GM12878 (cell line): ENCODE data around the gene LYPD8. TPM values are rescaled to one million over a fixed set of nuclear protein-coding genes. Genes with fewer than 3 reads are reported as not detected.

Experiments used
- BCL11A ChIP-seq: IDR thresholded peaks from 2 replicates; pipeline ENCODE4 v1.6.1; 2011; ENCODE audit warnings: low read depth, low read length
- CBX5 ChIP-seq: sonication (generic); IDR thresholded peaks from 2 replicates; pipeline ENCODE4 v1.6.1; 2016; ENCODE audit warnings: low read depth, moderate library complexity, mild to moderate bottlenecking, inconsistent platforms
- CREM ChIP-seq: IDR thresholded peaks from 2 replicates; pipeline ENCODE4 v1.6.1; 2014; ENCODE audit warnings: antibody characterized with exemption, low read depth
- E2F8 ChIP-seq: fragments of 450-650 bp; IDR thresholded peaks from 2 replicates; pipeline ENCODE4 v1.6.1; 2018; ENCODE audit warnings: mild to moderate bottlenecking, low read depth, moderate library complexity; ENCODE audit not compliant: partially characterized antibody
- MYC ChIP-seq: IDR thresholded peaks from 2 replicates; pipeline ENCODE4 v1.6.1; 2011; ENCODE audit warnings: mild to moderate bottlenecking, low read length, moderate library complexity, inconsistent platforms; ENCODE audit not compliant: insufficient read depth, insufficient replicate concordance, insufficient read length, severe bottlenecking
- SREBF2 ChIP-seq: IDR thresholded peaks from 2 replicates; pipeline ENCODE4 v1.6.1; 2012; ENCODE audit warnings: mild to moderate bottlenecking, low read length
- SUPT20H ChIP-seq: IDR thresholded peaks from 2 replicates; pipeline ENCODE4 v1.6.1; 2011; ENCODE audit warnings: low read depth, mild to moderate bottlenecking, low read length, moderate library complexity, borderline replicate concordance; ENCODE audit not compliant: control insufficient read depth
- polyA plus RNA-seq, 11 experiments: library from polyadenylated mRNA; depleted of rRNA in 4 of 11; unstranded in 6 of 11; stranded (reverse) in 5 of 11; fragments of >200 nt; fragmentation: Nextera tagmentation in 4 of 11; fragmentation: Illumina TruSeq in 1 of 11; extraction: Ambion mirVana in 4 of 11; extraction: Trizol in 1 of 11; gene quantifications; 1 replicate in 1 of 11; 2 replicates in 10 of 11; pipeline versions ENCODE4 v1.2.1 to v1.2.3, GENCODE V29; 2011 to 2016; ENCODE audit warnings: inconsistent platforms in 2 of 11, missing spikeins in 2 of 11, low read depth in 1 of 11
- total RNA-seq, 4 experiments: library from RNA; depleted of rRNA in 3 of 4; stranded (reverse); fragments of >200 nt in 3 of 4; fragmentation: Illumina TruSeq in 1 of 4; extraction: Trizol in 1 of 4; gene quantifications; 2 replicates each; pipeline versions ENCODE4 v1.2.1 to v1.2.3, GENCODE V29; 2013 to 2021
- TF ChIP-seq, protein P1 (sequence below): fragments of 450-650 bp; IDR thresholded peaks from 2 replicates; pipeline ENCODE4 v1.6.1; 2017; ENCODE audit warnings: low read depth, mild to moderate bottlenecking, moderate library complexity

The LYPD8 gene
- total and polyA plus RNA-seq, 10 of the 15 experiments (the other 5 are each of a cell fraction or from before 2014, with no cell fraction given), result 0.13 to 0.40 (median 0.18) TPM; not detected in 7

GRCh38 chr1:248739572-248740205, 15.9 kb downstream of the LYPD8 start (continued):
- TF ChIP-seq E2F8 (no peak), BCL11A (no peak), SREBF2 (no peak), MYC (no peak), CBX5 (no peak), SUPT20H (no peak), CREM (no peak)
- TF ChIP-seq, protein P1, sequence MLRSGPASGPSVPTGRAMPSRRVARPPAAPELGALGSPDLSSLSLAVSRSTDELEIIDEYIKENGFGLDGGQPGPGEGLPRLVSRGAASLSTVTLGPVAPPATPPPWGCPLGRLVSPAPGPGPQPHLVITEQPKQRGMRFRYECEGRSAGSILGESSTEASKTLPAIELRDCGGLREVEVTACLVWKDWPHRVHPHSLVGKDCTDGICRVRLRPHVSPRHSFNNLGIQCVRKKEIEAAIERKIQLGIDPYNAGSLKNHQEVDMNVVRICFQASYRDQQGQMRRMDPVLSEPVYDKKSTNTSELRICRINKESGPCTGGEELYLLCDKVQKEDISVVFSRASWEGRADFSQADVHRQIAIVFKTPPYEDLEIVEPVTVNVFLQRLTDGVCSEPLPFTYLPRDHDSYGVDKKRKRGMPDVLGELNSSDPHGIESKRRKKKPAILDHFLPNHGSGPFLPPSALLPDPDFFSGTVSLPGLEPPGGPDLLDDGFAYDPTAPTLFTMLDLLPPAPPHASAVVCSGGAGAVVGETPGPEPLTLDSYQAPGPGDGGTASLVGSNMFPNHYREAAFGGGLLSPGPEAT, result no peak
- TF ChIP-seq, all 136 proteins: peak for 0
